CD4-positive, alpha-beta T cell (primary cell): ENCODE results near the gene SCRG1. TPM values are rescaled to one million over a fixed set of nuclear protein-coding genes. Genes with fewer than 3 reads are reported as not detected.
A peak's percentile ranks its signal among the peaks of the same experiment; 100 is the strongest.

ENCODE experiments used
- ATAC-seq: fragments of 200-7000 bp; cut with Tn5 transposase; one replicate; pipeline ENCODE4 v1.10.0; 2022; ENCODE audit warnings: mild to moderate bottlenecking; ENCODE audit not compliant: poor library complexity
- CTCF ChIA-PET: fragments of 350-600 bp; sonication (Branson Sonifier 250); formaldehyde crosslinking; loops from one replicate; lab custom pipeline; 2021; ENCODE audit warnings: antibody characterized with exemption, inconsistent platforms; lab: Charles Lee
- POLR2A ChIA-PET: fragments of 350-600 bp; sonication (Branson Sonifier 250); formaldehyde crosslinking; loops from one replicate; lab custom pipeline; 2021; ENCODE audit warnings: antibody characterized with exemption, inconsistent platforms; lab: Charles Lee
- DNase-seq, 14 experiments: peaks; one replicate each; pipeline ENCODE4 v3.0.0-alpha.2; 2013 to 2020; ENCODE audit warnings: mixed read lengths in 2 of 14
- H3K27ac ChIP-seq, 2 donors: one replicate each; pipeline versions ENCODE4 v1.5.1 to v1.7.0; 2013; ENCODE audit warnings: low read length in 2 of 2, low read depth in 1 of 2, mild to moderate bottlenecking in 1 of 2
- H3K27me3 ChIP-seq, 2 experiments: 1 replicate in 1 of 2; 2 replicates in 1 of 2; pipeline versions ENCODE4 v1.6.1 to v1.7.0; 2013; ENCODE audit warnings: low read length in 2 of 2, control low read depth in 1 of 2, mild to moderate bottlenecking in 1 of 2, moderate library complexity in 1 of 2; ENCODE audit not compliant: insufficient read depth in 2 of 2, control insufficient read depth in 1 of 2
- H3K36me3 ChIP-seq: one replicate; pipeline ENCODE4 v1.6.1; 2013; ENCODE audit warnings: low read length, control low read depth; ENCODE audit not compliant: insufficient read depth
- H3K4me1 ChIP-seq: one replicate; pipeline ENCODE4 v1.6.1; 2013; ENCODE audit warnings: low read length, control low read depth; ENCODE audit not compliant: insufficient read depth
- H3K4me3 ChIP-seq: one replicate; pipeline ENCODE4 v1.5.1; 2013; ENCODE audit warnings: mild to moderate bottlenecking, low read length, moderate library complexity
- H3K9me3 ChIP-seq, 2 experiments: 1 replicate in 1 of 2; 2 replicates in 1 of 2; pipeline versions ENCODE4 v1.6.1 to v1.7.0; 2013; ENCODE audit warnings: low read length in 2 of 2, mild to moderate bottlenecking in 2 of 2, control low read depth in 1 of 2, moderate library complexity in 1 of 2; ENCODE audit not compliant: control insufficient read depth in 1 of 2, insufficient read depth in 1 of 2
- H3K27ac Mint-ChIP-seq: one replicate; pipeline ENCODE4 v1.8.0; 2020; ENCODE audit warnings: mixed read lengths
- H3K27me3 Mint-ChIP-seq: one replicate; pipeline ENCODE4 v1.8.0; 2021; ENCODE audit warnings: mixed read lengths
- H3K36me3 Mint-ChIP-seq: one replicate; pipeline ENCODE4 v1.8.0; 2021; ENCODE audit warnings: low read depth, mixed read lengths
- H3K4me1 Mint-ChIP-seq: one replicate; pipeline ENCODE4 v1.8.0; 2021; ENCODE audit warnings: low read depth, mixed read lengths
- H3K4me3 Mint-ChIP-seq: one replicate; pipeline ENCODE4 v1.8.0; 2020; ENCODE audit warnings: mild to moderate bottlenecking, mixed read lengths
- H3K9me3 Mint-ChIP-seq: one replicate; pipeline ENCODE4 v1.8.0; 2020; ENCODE audit warnings: mixed read lengths
- CTCF ChIP-seq: fragments of 200-600 bp; IDR thresholded peaks from one replicate; pipeline ENCODE4 v1.8.0; 2022; ENCODE audit warnings: antibody characterized with exemption, mild to moderate bottlenecking
- intact Hi-C, 2 experiments: fragments of 100-400 bp; cut with DNase I in 1 of 2; cut with micrococcal nuclease in 1 of 2; formaldehyde crosslinking; loops; one replicate each; pipeline versions ENCODE4 v1.15.1 to v1.9.0; 2023 to 2025; cut with DNase I, micrococcal nuclease
- total RNA-seq, 174 experiments: library from RNA in 2 of 174; stranded (reverse) in 2 of 174; gene quantifications; one replicate each; pipeline ENCODE4 v1.2.3 and lab custom pipeline; 2021 to 2026

Gene SCRG1
- total RNA-seq, 2 experiments from 2014 or later = not detected

DNA sequence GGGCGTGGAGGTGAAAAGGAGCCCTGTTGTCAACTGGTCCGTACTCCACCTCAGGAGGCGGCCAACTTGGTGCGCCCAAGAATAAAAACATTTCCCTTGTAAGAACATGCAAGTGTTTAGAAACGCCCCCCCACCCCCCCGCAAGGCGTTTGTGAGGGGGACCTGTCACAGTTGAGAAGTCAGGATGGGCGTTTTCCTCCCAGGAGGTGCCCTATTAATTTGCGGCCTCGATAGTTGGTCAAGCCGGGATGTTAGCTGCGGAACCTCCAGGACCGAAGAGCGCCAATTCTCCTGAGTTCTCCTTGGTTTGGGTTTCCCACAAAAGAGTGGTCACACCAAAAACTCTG, 28.8 kb downstream of the SCRG1 start:
- H3K4me3 ChIP-seq = peak overlapping the region; percentile 96
- intact Hi-C loops = loop anchor here (1.0 to 10.0 kb wide), 4 partner anchors 36 to 913 kb away; partner anchors contain the start of genes CEP44 (in 1 of the 2), FBXO8 (in 1 of the 2), GALNT7 (in 1 of the 2) and HMGB2 (in 1 of the 2)
- peak in 11 of 14 experiments; percentile 40 to 71 (median 59) for DNase-seq
- Mint-ChIP-seq H3K4me1 (peaks cover 42% of the 10 kb centered on the region), H3K4me3 (peak overlapping the region; percentile 91), H3K27ac (peak overlapping the region; percentile 87), H3K27me3 (peaks cover 27% of the 10 kb centered on the region), H3K9me3 (no peaks in the 10 kb centered on the region), H3K36me3 (peaks cover 22% of the 10 kb centered on the region)
- CTCF ChIA-PET = interaction anchor here (0.8 to 1.7 kb wide), 4 partner anchors 8 to 50 kb away, joined by 3 to 7 read pairs (median 4); partner anchors contain the start of gene HMGB2
- no peaks in the 10 kb centered on the region for H3K9me3 ChIP-seq
- peaks cover 30% of the 10 kb centered on the region for H3K4me1 ChIP-seq
- H3K27me3 ChIP-seq = no peaks in the 10 kb centered on the region
- POLR2A ChIA-PET = interaction anchor here (0.6 to 7.1 kb wide), 11 partner anchors 13 to 914 kb away, joined by 3 to 373 read pairs (median 6); partner anchors contain the start of genes CEP44, FBXO8, GALNT7 and HMGB2
- peak; percentile 30 for ATAC-seq
- H3K36me3 ChIP-seq = no peaks in the 10 kb centered on the region
- peak overlapping the region; percentile 58 to 88 for H3K27ac ChIP-seq
- no peak for TF ChIP-seq CTCF

- ATAC-seq = no peak
- DNase-seq = no peak
- ChIA-PET POLR2A (interaction anchor here (0.6 to 7.1 kb wide), 2 partner anchors 35 to 194 kb away, joined by 3 to 373 read pairs; partner anchors contain the start of gene HMGB2), CTCF (no interaction called here)
- H3K4me3 ChIP-seq = no peak overlapping the region
- peaks cover 22% of the 10 kb centered on the region for H3K36me3 Mint-ChIP-seq
- no peak for TF ChIP-seq CTCF
- H3K9me3 Mint-ChIP-seq = no peaks in the 10 kb centered on the region
- H3K27me3 ChIP-seq = no peaks in the 10 kb centered on the region
- no peak overlapping the region for H3K27ac ChIP-seq
- H3K27me3 Mint-ChIP-seq = peaks cover 15% of the 10 kb centered on the region
- H3K9me3 ChIP-seq = no peaks in the 10 kb centered on the region
- peak overlapping the region; percentile 20 for H3K4me3 Mint-ChIP-seq
- no peaks in the 10 kb centered on the region for H3K36me3 ChIP-seq
- H3K4me1 ChIP-seq = peaks cover 26% of the 10 kb centered on the region
- intact Hi-C loops = loop anchor here in 1 of 2 experiments (2.0 kb wide), 1 partner anchor 31 kb away; no protein-coding TSS in a partner anchor
- H3K4me1 Mint-ChIP-seq = peaks cover 38% of the 10 kb centered on the region
- H3K27ac Mint-ChIP-seq = no peak overlapping the region
Observed at GRCh38 chr4:173367946-173368345, 31.0 kb downstream of the SCRG1 start.

GRCh38 chr4:173367285-173367684, 31.6 kb downstream of the SCRG1 start:
- Histone ChIP-seq H3K27ac (no peak overlapping the region), H3K36me3 (no peaks in the 10 kb centered on the region), H3K27me3 (no peaks in the 10 kb centered on the region), H3K4me3 (no peak overlapping the region), H3K9me3 (no peaks in the 10 kb centered on the region), H3K4me1 (peaks cover 23% of the 10 kb centered on the region)
- Mint-ChIP-seq H3K36me3 (peaks cover 22% of the 10 kb centered on the region), H3K27me3 (peaks cover 11% of the 10 kb centered on the region), H3K4me3 (peak overlapping the region; percentile 43), H3K9me3 (no peaks in the 10 kb centered on the region), H3K27ac (peak overlapping the region; percentile 43), H3K4me1 (peaks cover 31% of the 10 kb centered on the region)
- ChIA-PET CTCF (no interaction called here), POLR2A (interaction anchor here (0.6 to 7.1 kb wide), 2 partner anchors 34 to 194 kb away, joined by 3 to 373 read pairs; partner anchors contain the start of gene HMGB2)
- ATAC-seq (no peak), DNase-seq (peak in 1 of 14 experiments; percentile 13)
- intact Hi-C loops = loop anchor here in 1 of 2 experiments (2.0 kb wide), 1 partner anchor 30 kb away; no protein-coding TSS in a partner anchor
- no peak for TF ChIP-seq CTCF
